HT-29 (cell line): ENCODE data around the gene PRIMPOL. TPM values are rescaled to one million over a fixed set of nuclear protein-coding genes. Genes with fewer than 3 reads are reported as not detected.

Experiments used
- DNase-seq: peaks from one replicate; pipeline ENCODE4 v3.0.0-alpha.2; 2015; ENCODE audit warnings: low spot score
- total RNA-seq: library from RNA; depleted of rRNA; stranded (reverse); fragments of >200 nt; shearing (Covaris generic); gene quantifications from 2 replicates; pipeline ENCODE4 v1.2.3, GENCODE V29; 2014

PRIMPOL gene
- total RNA-seq, 1 experiment from 2014 or later: 1.9 TPM

GRCh38 chr4:184664445-184665210 lies 15.1 kb downstream of the PRIMPOL start:
- DNase-seq: no peak

GRCh38 chr4:184666670-184667069 lies 17.1 kb downstream of the PRIMPOL start:
- DNase-seq: no peak

GRCh38 chr4:184668096-184668495 lies 18.6 kb downstream of the PRIMPOL start:
- DNase-seq: no peak

GRCh38 chr4:184668511-184669114 lies 19.1 kb downstream of the PRIMPOL start:
- no peak for DNase-seq

- no peak for DNase-seq
Observed at GRCh38 chr4:184669251-184669650, 19.7 kb downstream of the PRIMPOL start.

- no peak for DNase-seq
Observed at GRCh38 chr4:184671101-184671500, 21.6 kb downstream of the PRIMPOL start.

GRCh38 chr4:184672741-184673140 lies 23.2 kb downstream of the PRIMPOL start:
- DNase-seq: no peak

GRCh38 chr4:184674011-184674410 lies 24.5 kb downstream of the PRIMPOL start:
- DNase-seq: no peak

- DNase-seq: no peak
Observed at GRCh38 chr4:184675018-184675417, 25.5 kb downstream of the PRIMPOL start.

- no peak for DNase-seq
Observed at GRCh38 chr4:184675821-184676492, 26.4 kb downstream of the PRIMPOL start.

GRCh38 chr4:184680698-184681097 lies 31.2 kb downstream of the PRIMPOL start:
- DNase-seq: peak; percentile 10

- DNase-seq: no peak
Observed at GRCh38 chr4:184681916-184682315, 32.4 kb downstream of the PRIMPOL start.

- DNase-seq: no peak
Observed at GRCh38 chr4:184684491-184685189, 35.1 kb downstream of the PRIMPOL start.

GRCh38 chr4:184688005-184688404 lies 38.5 kb downstream of the PRIMPOL start:
- DNase-seq: no peak

GRCh38 chr4:184688447-184688846 lies 38.9 kb downstream of the PRIMPOL start:
- DNase-seq: peak; percentile 9

- no peak for DNase-seq
Observed at GRCh38 chr4:184689681-184690080, 40.1 kb downstream of the PRIMPOL start.

- DNase-seq: no peak
Observed at GRCh38 chr4:184693056-184693455, 43.5 kb downstream of the PRIMPOL start.

GRCh38 chr4:184694412-184694956 lies 44.9 kb downstream of the PRIMPOL start:
- DNase-seq: no peak

- DNase-seq: no peak
Observed at GRCh38 chr4:184695178-184695896, 45.8 kb downstream of the PRIMPOL start.

- DNase-seq: no peak
Observed at GRCh38 chr4:184697956-184698355, 48.4 kb downstream of the PRIMPOL start.

GRCh38 chr4:184699941-184700340 lies 50.4 kb downstream of the PRIMPOL start:
- DNase-seq: no peak
